ENCODE measurements around the gene TBL3. TPM values are rescaled to one million over a fixed set of nuclear protein-coding genes. Genes with fewer than 3 reads are reported as not detected.
"Not testable (repeated sequence)": the region's sequence is repeated elsewhere in the genome, so short reads cannot be mapped to it uniquely, and the experiment has no call there.

TBL3 gene
- total RNA-seq, 1 experiment from 2014 or later = 42.4 TPM

DNA sequence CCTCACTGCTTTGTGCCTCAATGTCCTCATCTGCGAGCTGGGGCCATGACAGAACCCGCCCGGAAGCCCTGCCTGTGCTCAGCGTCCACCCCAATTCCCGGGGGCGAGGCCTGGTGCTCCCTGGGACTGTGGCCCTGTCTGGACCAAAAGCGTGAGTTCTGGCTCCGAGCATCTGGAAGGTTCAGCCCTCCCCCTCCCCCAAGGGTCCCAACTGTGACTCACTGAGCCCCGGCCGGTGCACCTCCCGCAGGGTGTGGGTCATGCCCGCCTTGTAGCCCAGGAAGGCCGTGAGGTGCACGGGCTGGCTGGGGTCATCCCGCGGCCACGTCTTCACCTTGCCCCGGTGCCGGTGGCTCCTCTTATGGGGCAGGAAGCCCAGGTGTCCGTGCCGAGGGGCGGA lies 18.1 kb upstream of the TBL3 start:
- in situ Hi-C loops (cut with HindIII; ENCODE audit: low pct_unique_long_range_greater_than_20kb, low sequenced_read_pairs) (no loop called here), intact Hi-C loops (cut with micrococcal nuclease; ENCODE audit: unreplicated experiment) (no loop called here)
- Histone ChIP-seq H3K4me3 (ENCODE audit: low read depth in 2 of 2, low read length in 2 of 2) (no peak overlapping the region), H3K36me3 (ENCODE audit: control insufficient read depth, insufficient read depth, low read length) (no peaks in the 10 kb centered on the region), H3K27me3 (ENCODE audit: control insufficient read depth, insufficient read depth, low read length) (no peaks in the 10 kb centered on the region), H3K9me3 (ENCODE audit: control insufficient read depth, insufficient read depth, low read depth, low read length) (no peaks in the 10 kb centered on the region), H3K27ac (ENCODE audit: low read length) (no peak overlapping the region), H3K4me1 (ENCODE audit: control insufficient read depth, insufficient read depth, low read length) (no peaks in the 10 kb centered on the region; the same call in 1 of the 2 replicates)
- BruUV-seq (replicated peaks) = no TSS peak
- CTCF ChIA-PET = no interaction called here
- no peak for DNase-seq (ENCODE audit: low read depth, low spot score)
- POLR2A ChIA-PET = no interaction called here
- ATAC-seq = no peak
- TF ChIP-seq, protein P1, sequence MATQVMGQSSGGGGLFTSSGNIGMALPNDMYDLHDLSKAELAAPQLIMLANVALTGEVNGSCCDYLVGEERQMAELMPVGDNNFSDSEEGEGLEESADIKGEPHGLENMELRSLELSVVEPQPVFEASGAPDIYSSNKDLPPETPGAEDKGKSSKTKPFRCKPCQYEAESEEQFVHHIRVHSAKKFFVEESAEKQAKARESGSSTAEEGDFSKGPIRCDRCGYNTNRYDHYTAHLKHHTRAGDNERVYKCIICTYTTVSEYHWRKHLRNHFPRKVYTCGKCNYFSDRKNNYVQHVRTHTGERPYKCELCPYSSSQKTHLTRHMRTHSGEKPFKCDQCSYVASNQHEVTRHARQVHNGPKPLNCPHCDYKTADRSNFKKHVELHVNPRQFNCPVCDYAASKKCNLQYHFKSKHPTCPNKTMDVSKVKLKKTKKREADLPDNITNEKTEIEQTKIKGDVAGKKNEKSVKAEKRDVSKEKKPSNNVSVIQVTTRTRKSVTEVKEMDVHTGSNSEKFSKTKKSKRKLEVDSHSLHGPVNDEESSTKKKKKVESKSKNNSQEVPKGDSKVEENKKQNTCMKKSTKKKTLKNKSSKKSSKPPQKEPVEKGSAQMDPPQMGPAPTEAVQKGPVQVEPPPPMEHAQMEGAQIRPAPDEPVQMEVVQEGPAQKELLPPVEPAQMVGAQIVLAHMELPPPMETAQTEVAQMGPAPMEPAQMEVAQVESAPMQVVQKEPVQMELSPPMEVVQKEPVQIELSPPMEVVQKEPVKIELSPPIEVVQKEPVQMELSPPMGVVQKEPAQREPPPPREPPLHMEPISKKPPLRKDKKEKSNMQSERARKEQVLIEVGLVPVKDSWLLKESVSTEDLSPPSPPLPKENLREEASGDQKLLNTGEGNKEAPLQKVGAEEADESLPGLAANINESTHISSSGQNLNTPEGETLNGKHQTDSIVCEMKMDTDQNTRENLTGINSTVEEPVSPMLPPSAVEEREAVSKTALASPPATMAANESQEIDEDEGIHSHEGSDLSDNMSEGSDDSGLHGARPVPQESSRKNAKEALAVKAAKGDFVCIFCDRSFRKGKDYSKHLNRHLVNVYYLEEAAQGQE (IDR thresholded peaks at IDR 0.05; ENCODE audit: insufficient read depth in 1 of 2, low read depth in 2 of 2, low read length in 1 of 2) = no peak
- TF ChIP-seq, protein P2, sequence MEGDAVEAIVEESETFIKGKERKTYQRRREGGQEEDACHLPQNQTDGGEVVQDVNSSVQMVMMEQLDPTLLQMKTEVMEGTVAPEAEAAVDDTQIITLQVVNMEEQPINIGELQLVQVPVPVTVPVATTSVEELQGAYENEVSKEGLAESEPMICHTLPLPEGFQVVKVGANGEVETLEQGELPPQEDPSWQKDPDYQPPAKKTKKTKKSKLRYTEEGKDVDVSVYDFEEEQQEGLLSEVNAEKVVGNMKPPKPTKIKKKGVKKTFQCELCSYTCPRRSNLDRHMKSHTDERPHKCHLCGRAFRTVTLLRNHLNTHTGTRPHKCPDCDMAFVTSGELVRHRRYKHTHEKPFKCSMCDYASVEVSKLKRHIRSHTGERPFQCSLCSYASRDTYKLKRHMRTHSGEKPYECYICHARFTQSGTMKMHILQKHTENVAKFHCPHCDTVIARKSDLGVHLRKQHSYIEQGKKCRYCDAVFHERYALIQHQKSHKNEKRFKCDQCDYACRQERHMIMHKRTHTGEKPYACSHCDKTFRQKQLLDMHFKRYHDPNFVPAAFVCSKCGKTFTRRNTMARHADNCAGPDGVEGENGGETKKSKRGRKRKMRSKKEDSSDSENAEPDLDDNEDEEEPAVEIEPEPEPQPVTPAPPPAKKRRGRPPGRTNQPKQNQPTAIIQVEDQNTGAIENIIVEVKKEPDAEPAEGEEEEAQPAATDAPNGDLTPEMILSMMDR (IDR thresholded peaks at IDR 0.05) = no peak
- TF ChIP-seq POLR2AphosphoS5 (IDR thresholded peaks at IDR 0.05; ENCODE audit: low read depth, low read length) (no peak), SIN3A (IDR thresholded peaks at IDR 0.05; ENCODE audit: borderline replicate concordance, insufficient read depth, low read depth, low read length) (no peak), TCF7L2 (IDR thresholded peaks at IDR 0.05; ENCODE audit: low read depth, low read length) (no peak)

DNA sequence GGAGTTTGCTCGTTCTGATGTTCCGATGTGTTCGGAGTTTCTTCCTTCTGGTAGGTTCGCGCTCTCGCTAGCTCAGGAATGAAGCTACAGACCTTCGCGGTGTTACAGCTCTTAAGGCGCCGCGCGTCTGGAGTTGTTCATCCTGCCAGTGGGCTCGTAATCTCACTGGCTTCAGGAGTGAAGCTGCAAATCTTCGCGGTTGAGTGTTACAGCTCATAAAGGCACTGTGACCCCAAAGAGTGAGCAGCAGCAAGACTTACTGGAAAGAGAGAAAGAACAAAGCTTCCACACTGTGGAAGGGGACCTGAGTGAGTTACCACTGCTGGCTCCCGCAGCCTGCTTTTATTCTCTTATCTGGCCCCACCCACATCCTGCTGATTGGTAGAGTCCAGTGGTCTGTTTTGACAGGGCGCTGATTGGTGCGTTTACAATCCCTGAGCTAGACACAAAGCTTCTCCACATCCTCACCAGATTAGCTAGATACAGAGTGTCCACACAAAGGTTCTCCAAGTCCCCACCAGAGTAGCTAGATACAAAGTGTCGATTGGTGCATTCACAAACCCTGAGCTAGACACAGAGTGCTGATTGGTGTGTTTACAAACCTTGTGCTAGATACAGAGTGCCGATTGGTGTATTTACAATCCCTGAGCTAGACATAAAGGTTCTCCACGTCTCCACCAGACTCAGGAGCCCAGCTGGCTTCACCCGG lies 14.3 kb upstream of the TBL3 start:
- ATAC-seq; H3K4me3 ChIP-seq (ENCODE audit: low read depth in 2 of 2, low read length in 2 of 2); H3K9me3 ChIP-seq (ENCODE audit: control insufficient read depth, insufficient read depth, low read depth, low read length); H3K27me3 ChIP-seq (ENCODE audit: control insufficient read depth, insufficient read depth, low read length); BruUV-seq (replicated peaks); intact Hi-C loops (cut with micrococcal nuclease; ENCODE audit: unreplicated experiment); H3K27ac ChIP-seq (ENCODE audit: low read length); POLR2A ChIA-PET; DNase-seq (ENCODE audit: low read depth, low spot score); in situ Hi-C loops (cut with HindIII; ENCODE audit: low pct_unique_long_range_greater_than_20kb, low sequenced_read_pairs); H3K36me3 ChIP-seq (ENCODE audit: control insufficient read depth, insufficient read depth, low read length): not testable (repeated sequence)
- CTCF ChIA-PET = interaction anchor here (0.8 kb wide), 1 partner anchor 18 kb away, joined by 3 read pairs; no protein-coding TSS in a partner anchor
- peaks cover 12% of the 10 kb centered on the region for H3K4me1 ChIP-seq (ENCODE audit: control insufficient read depth, insufficient read depth, low read length)

DNA sequence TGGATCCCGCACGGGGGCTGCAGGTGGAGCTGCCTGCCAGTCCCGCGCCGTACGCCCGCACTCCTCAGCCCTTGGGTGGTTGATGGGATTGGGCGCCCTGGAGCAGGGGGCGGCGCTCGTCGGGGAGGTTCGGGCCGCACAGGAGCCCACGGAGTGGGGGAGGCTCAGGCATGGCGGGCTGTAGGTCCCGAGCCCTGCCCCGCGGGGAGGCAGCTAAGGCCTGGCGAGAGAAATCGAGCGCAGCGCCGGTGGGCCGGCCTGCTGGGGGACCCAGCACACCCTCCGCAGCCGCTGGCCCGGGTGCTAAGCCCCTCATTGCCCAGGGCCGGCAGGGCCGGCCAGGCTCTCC lies 13.7 kb upstream of the TBL3 start:
- POLR2A ChIA-PET; H3K4me3 ChIP-seq (ENCODE audit: low read depth in 2 of 2, low read length in 2 of 2); H3K27ac ChIP-seq (ENCODE audit: low read length); BruUV-seq (replicated peaks); in situ Hi-C loops (cut with HindIII; ENCODE audit: low pct_unique_long_range_greater_than_20kb, low sequenced_read_pairs); ATAC-seq; intact Hi-C loops (cut with micrococcal nuclease; ENCODE audit: unreplicated experiment); H3K36me3 ChIP-seq (ENCODE audit: control insufficient read depth, insufficient read depth, low read length); H3K9me3 ChIP-seq (ENCODE audit: control insufficient read depth, insufficient read depth, low read depth, low read length); H3K27me3 ChIP-seq (ENCODE audit: control insufficient read depth, insufficient read depth, low read length); DNase-seq (ENCODE audit: low read depth, low spot score): not testable (repeated sequence)
- CTCF ChIA-PET = interaction anchor here (0.8 kb wide), 1 partner anchor 18 kb away, joined by 3 read pairs; no protein-coding TSS in a partner anchor
- peaks cover 12% of the 10 kb centered on the region for H3K4me1 ChIP-seq (ENCODE audit: control insufficient read depth, insufficient read depth, low read length)
